ENCODE results near the gene KRT74.

The KRT74 gene

GRCh38 chr12:52533686-52534470 lies 39.8 kb downstream of the KRT74 start:
- DNase-seq = no peak

GRCh38 chr12:52532636-52533035 lies 41.0 kb downstream of the KRT74 start:
- DNase-seq = no peak

- no peak for DNase-seq
These were observed 41.9 kb downstream of the KRT74 start for GRCh38 chr12:52531566-52532300.

- DNase-seq = no peak
These were observed 42.7 kb downstream of the KRT74 start for GRCh38 chr12:52530905-52531304.

GRCh38 chr12:52530366-52530765 lies 43.3 kb downstream of the KRT74 start:
- no peak for DNase-seq

GRCh38 chr12:52529846-52530245 lies 43.8 kb downstream of the KRT74 start:
- DNase-seq = no peak

- DNase-seq = no peak
These were observed 44.2 kb downstream of the KRT74 start for GRCh38 chr12:52529417-52529816.

- DNase-seq = no peak
These were observed 45.0 kb downstream of the KRT74 start for GRCh38 chr12:52528641-52529143.

- no peak for DNase-seq
These were observed 46.4 kb downstream of the KRT74 start for GRCh38 chr12:52527121-52527800.

GRCh38 chr12:52526511-52526951 lies 47.1 kb downstream of the KRT74 start:
- no peak for DNase-seq

GRCh38 chr12:52525661-52526499 lies 47.8 kb downstream of the KRT74 start:
- DNase-seq = no peak

- DNase-seq = peak; percentile 67
These were observed 48.6 kb downstream of the KRT74 start for GRCh38 chr12:52524898-52525591.

GRCh38 chr12:52524241-52524897 lies 49.3 kb downstream of the KRT74 start:
- no peak for DNase-seq

GRCh38 chr12:52523824-52524223 lies 49.8 kb downstream of the KRT74 start:
- DNase-seq = no peak

GRCh38 chr12:52522346-52523011 lies 51.2 kb downstream of the KRT74 start:
- no peak for DNase-seq

- DNase-seq = no peak
These were observed 51.9 kb downstream of the KRT74 start for GRCh38 chr12:52521568-52522266.

GRCh38 chr12:52521175-52521567 lies 52.5 kb downstream of the KRT74 start:
- no peak for DNase-seq

GRCh38 chr12:52519826-52520662 lies 53.6 kb downstream of the KRT74 start, which contains the start of gene KRT5:
Gene KRT5 (minus strand): TSS chr12:52520394. CDS start chr12:52520296, 98 bp downstream.
- no peak for DNase-seq

- no peak for DNase-seq
These were observed 54.3 kb downstream of the KRT74 start for GRCh38 chr12:52519387-52519703.

Data from NCI-H526 treated with DMSO at 0.1 percent for 48 hours (cell line).